ENCODE measurements around the gene PTGFR.

PTGFR gene

GRCh38 chr1:78541479-78541878 lies 50.7 kb downstream of the PTGFR start:
- no peak for DNase-seq
- peaks cover 2% of the 10 kb centered on the region for H3K36me3 Mint-ChIP-seq (ENCODE audit: low read depth)
- peaks cover 5% of the 10 kb centered on the region for H3K27me3 Mint-ChIP-seq
- H3K4me3 Mint-ChIP-seq: no peak overlapping the region
- H3K27ac Mint-ChIP-seq: no peak overlapping the region
- no peaks in the 10 kb centered on the region for H3K4me1 Mint-ChIP-seq
- peaks cover 7% of the 10 kb centered on the region for H3K9me3 Mint-ChIP-seq
- no peak for ATAC-seq

DNA sequence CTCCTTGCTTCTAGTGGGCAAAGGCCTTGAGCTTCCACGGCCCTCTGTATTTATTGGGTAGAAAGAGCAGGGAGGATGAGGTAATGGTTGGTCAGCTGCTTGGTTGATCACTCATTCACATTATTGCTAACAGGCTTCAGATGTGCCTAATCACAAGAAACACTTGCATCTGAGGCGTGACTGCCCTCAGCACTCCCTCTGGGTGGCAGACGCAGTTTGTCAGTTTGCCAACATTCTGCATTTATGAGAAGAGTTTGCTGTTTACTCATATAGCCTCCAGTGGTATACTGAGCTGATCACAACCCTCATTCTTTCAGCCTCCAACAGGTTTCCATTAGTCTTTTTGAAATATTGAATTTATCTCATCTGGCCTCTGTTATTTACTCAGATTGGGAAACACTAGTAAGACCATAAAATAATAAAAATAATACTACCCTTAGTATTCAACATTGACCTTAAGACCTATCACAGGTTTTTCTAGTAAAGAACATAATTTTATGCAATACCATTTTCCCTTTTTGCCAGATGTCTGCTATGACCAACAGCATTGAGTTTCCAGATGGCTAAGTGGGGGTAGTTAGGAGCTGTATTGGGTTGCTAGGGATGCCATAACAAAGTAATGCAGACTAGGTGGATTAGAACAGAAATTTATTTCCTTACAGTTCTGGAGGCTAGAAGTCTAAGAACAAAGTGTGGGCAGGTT lies 53.3 kb downstream of the PTGFR start:
- Mint-ChIP-seq H3K27ac (no peak overlapping the region), H3K9me3 (peaks cover 7% of the 10 kb centered on the region), H3K27me3 (peaks cover 2% of the 10 kb centered on the region), H3K4me3 (no peak overlapping the region), H3K4me1 (no peaks in the 10 kb centered on the region), H3K36me3 (ENCODE audit: low read depth) (peaks cover 2% of the 10 kb centered on the region)
- DNase-seq: no peak
- no peak for ATAC-seq

DNA sequence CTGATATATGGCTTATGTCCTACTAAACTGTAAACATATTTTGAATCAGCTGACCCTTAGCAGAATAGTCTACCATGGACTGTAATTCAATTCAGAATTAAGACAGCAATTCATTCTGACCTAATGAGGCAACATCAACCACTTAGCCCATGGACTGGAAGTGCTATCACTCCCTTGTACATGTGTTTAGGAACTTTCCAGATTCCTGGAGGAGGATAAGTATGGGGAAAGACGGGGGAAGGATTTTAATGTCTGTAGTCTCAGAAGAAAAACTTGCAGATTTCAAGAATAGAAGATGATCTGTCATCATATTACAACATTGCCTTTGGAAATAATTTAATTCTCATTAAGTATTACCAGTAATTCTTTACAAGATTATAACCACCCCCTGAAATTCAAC lies 56.3 kb downstream of the PTGFR start:
- Mint-ChIP-seq H3K9me3 (peaks cover 3% of the 10 kb centered on the region), H3K27me3 (peaks cover 4% of the 10 kb centered on the region), H3K4me3 (no peak overlapping the region), H3K4me1 (no peaks in the 10 kb centered on the region), H3K36me3 (ENCODE audit: low read depth) (no peaks in the 10 kb centered on the region), H3K27ac (no peak overlapping the region)
- ATAC-seq (no peak), DNase-seq (no peak)

- no peaks in the 10 kb centered on the region for H3K9me3 Mint-ChIP-seq
- no peak overlapping the region for H3K4me3 Mint-ChIP-seq
- H3K4me1 Mint-ChIP-seq: no peaks in the 10 kb centered on the region
- ATAC-seq (no peak), DNase-seq (no peak)
- H3K27me3 Mint-ChIP-seq: peaks cover 2% of the 10 kb centered on the region
- no peak overlapping the region for H3K27ac Mint-ChIP-seq
- H3K36me3 Mint-ChIP-seq (ENCODE audit: low read depth): no peaks in the 10 kb centered on the region
Observed at GRCh38 chr1:78549331-78549730, 58.6 kb downstream of the PTGFR start.

DNA sequence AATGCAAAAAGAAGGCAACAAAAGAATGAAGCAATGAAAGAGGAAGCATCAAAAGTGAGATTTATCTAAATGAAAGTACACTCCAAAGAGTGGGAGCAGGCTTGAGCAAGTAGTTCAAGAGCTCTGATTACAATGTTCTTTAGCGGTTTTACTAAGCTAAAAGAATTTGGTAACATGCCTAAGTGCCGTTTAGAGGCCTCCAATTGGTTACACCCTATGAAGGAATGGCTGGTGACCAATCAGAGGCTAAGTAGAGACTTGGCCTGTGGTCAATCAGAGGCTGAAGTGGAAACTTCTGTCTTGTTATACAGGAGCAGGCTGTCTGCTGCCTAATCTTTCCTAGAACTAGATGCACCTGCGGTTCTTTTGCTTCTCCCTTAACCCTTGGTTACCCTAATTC lies 59.1 kb downstream of the PTGFR start:
- Mint-ChIP-seq H3K9me3 (no peaks in the 10 kb centered on the region), H3K4me1 (no peaks in the 10 kb centered on the region), H3K27me3 (peaks cover 2% of the 10 kb centered on the region), H3K36me3 (ENCODE audit: low read depth) (no peaks in the 10 kb centered on the region), H3K27ac (no peak overlapping the region), H3K4me3 (no peak overlapping the region)
- ATAC-seq: no peak
- no peak for DNase-seq

DNA sequence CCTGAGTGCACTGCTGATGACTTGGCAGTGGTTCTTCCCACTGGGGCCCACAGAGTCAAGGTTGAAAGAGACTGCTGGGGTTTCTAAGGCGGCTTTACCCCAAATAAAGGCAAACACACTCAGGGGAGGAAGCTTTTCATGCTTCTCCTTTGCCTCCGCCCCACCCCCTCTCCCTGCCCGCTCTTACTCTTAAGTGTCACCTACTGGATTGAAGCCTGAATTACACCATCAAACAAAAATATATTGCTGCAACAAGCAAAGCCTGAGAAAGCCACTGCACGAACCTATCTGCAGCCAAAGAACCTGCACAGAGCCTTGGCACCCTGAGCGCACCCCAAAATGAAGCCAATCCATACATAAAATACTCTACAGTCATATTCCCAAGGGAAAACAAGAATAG lies 63.1 kb downstream of the PTGFR start:
- DNase-seq (no peak), ATAC-seq (no peak)
- H3K4me1 Mint-ChIP-seq: no peaks in the 10 kb centered on the region
- H3K4me3 Mint-ChIP-seq: no peak overlapping the region
- no peaks in the 10 kb centered on the region for H3K36me3 Mint-ChIP-seq (ENCODE audit: low read depth)
- peaks cover 5% of the 10 kb centered on the region for H3K27me3 Mint-ChIP-seq
- H3K27ac Mint-ChIP-seq: no peak overlapping the region
- peaks cover 4% of the 10 kb centered on the region for H3K9me3 Mint-ChIP-seq

DNA sequence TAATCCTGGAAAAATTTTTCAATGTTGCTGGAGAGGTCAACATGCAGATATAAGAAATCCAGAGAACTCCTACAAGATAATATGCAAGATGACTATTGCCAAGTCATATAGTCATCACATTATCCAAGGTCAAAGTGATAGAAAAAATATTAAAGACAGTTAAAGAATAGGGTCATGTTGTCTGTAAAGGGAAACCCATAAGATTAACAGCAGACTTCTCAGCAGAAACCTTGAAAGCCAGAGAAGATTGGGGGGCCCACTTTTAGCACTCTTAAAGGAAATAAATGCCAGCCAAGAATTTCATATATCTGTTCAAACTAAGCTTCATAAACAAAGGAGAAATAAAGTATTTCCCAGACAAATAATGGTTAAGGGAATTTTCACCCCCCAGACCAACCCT lies 64.1 kb downstream of the PTGFR start:
- Mint-ChIP-seq H3K27me3 (peaks cover 5% of the 10 kb centered on the region), H3K4me3 (no peak overlapping the region), H3K4me1 (no peaks in the 10 kb centered on the region), H3K9me3 (peaks cover 4% of the 10 kb centered on the region), H3K36me3 (ENCODE audit: low read depth) (no peaks in the 10 kb centered on the region), H3K27ac (no peak overlapping the region)
- no peak for ATAC-seq
- DNase-seq: no peak

DNA sequence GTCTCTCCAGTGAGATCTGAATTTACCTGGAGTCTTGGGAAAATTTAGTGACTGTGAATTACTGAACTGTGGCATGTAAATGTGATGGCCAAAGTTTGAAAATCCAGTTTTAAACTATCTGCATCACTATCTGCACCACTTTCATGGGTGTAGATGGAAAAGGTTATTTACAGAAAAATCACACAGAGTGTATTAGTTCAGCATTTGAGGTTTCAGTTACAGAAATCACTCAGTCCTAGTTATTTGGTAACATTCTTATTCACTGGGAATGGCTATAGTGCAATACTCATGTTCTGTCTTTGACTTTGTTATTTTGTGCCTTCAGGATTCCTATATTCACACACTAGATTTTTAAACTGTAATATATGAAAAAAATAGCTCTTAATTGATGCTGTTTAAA lies 68.9 kb downstream of the PTGFR start:
- H3K9me3 Mint-ChIP-seq: peaks cover 4% of the 10 kb centered on the region
- H3K27me3 Mint-ChIP-seq: peaks cover 5% of the 10 kb centered on the region
- no peak overlapping the region for H3K4me3 Mint-ChIP-seq
- ATAC-seq (no peak), DNase-seq (no peak)
- H3K4me1 Mint-ChIP-seq: no peaks in the 10 kb centered on the region
- no peak overlapping the region for H3K27ac Mint-ChIP-seq
- no peaks in the 10 kb centered on the region for H3K36me3 Mint-ChIP-seq (ENCODE audit: low read depth)

GRCh38 chr1:78560811-78561210 lies 70.0 kb downstream of the PTGFR start:
- no peak overlapping the region for H3K27ac Mint-ChIP-seq
- no peaks in the 10 kb centered on the region for H3K9me3 Mint-ChIP-seq
- no peak for ATAC-seq
- no peaks in the 10 kb centered on the region for H3K4me1 Mint-ChIP-seq
- no peaks in the 10 kb centered on the region for H3K36me3 Mint-ChIP-seq (ENCODE audit: low read depth)
- no peak overlapping the region for H3K4me3 Mint-ChIP-seq
- no peak for DNase-seq
- H3K27me3 Mint-ChIP-seq: peaks cover 2% of the 10 kb centered on the region

- H3K27me3 Mint-ChIP-seq: peaks cover 2% of the 10 kb centered on the region
- no peak for ATAC-seq
Observed at GRCh38 chr1:78561856-78562255, 71.1 kb downstream of the PTGFR start.

GRCh38 chr1:78565393-78565792 lies 74.6 kb downstream of the PTGFR start:
- DNase-seq (no peak), ATAC-seq (no peak)
- no peaks in the 10 kb centered on the region for H3K4me1 Mint-ChIP-seq
- no peak overlapping the region for H3K27ac Mint-ChIP-seq
- H3K4me3 Mint-ChIP-seq: no peak overlapping the region
- no peaks in the 10 kb centered on the region for H3K36me3 Mint-ChIP-seq (ENCODE audit: low read depth)
- H3K27me3 Mint-ChIP-seq: peaks cover 2% of the 10 kb centered on the region
- no peaks in the 10 kb centered on the region for H3K9me3 Mint-ChIP-seq

More at GRCh38 chr1:78561856-78562255, 71.1 kb downstream of the PTGFR start:
- no peaks in the 10 kb centered on the region for H3K9me3 Mint-ChIP-seq
- DNase-seq: no peak
- H3K4me1 Mint-ChIP-seq: no peaks in the 10 kb centered on the region
- no peaks in the 10 kb centered on the region for H3K36me3 Mint-ChIP-seq (ENCODE audit: low read depth)
- no peak overlapping the region for H3K27ac Mint-ChIP-seq
- no peak overlapping the region for H3K4me3 Mint-ChIP-seq

DNA sequence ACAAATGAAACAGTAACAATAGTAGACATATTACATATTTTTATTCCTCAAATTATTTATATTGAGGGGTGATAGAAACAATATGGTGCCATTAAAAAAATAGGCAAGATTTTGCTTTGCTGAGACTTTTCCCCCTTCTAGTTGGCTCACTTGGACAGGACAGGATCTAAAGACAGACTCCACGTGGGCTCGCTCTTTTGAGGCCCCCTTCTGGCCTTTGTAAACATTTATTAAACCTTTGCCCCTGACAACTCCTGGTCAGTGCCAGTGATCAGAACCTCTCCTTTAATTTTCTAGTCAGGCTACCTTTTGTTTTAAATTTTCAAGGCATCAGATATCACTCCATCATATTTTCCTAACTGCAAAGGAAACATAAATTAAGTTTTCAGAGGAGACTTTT lies 79.8 kb downstream of the PTGFR start:
- Mint-ChIP-seq H3K27ac (no peak overlapping the region), H3K36me3 (ENCODE audit: low read depth) (no peaks in the 10 kb centered on the region), H3K4me1 (no peaks in the 10 kb centered on the region), H3K4me3 (no peak overlapping the region), H3K27me3 (no peaks in the 10 kb centered on the region), H3K9me3 (no peaks in the 10 kb centered on the region)
- DNase-seq: no peak
- ATAC-seq: no peak

GRCh38 chr1:78577257-78578100 lies 86.7 kb downstream of the PTGFR start:
- H3K27me3 Mint-ChIP-seq: no peaks in the 10 kb centered on the region
- no peak overlapping the region for H3K4me3 Mint-ChIP-seq
- no peak overlapping the region for H3K27ac Mint-ChIP-seq
- DNase-seq (no peak), ATAC-seq (no peak)
- H3K36me3 Mint-ChIP-seq (ENCODE audit: low read depth): no peaks in the 10 kb centered on the region
- H3K4me1 Mint-ChIP-seq: no peaks in the 10 kb centered on the region
- H3K9me3 Mint-ChIP-seq: no peaks in the 10 kb centered on the region

- ATAC-seq (no peak), DNase-seq (no peak)
- no peak overlapping the region for H3K4me3 Mint-ChIP-seq
- no peak overlapping the region for H3K27ac Mint-ChIP-seq
- H3K9me3 Mint-ChIP-seq: no peaks in the 10 kb centered on the region
- peaks cover 2% of the 10 kb centered on the region for H3K27me3 Mint-ChIP-seq
- H3K4me1 Mint-ChIP-seq: no peaks in the 10 kb centered on the region
- H3K36me3 Mint-ChIP-seq (ENCODE audit: low read depth): no peaks in the 10 kb centered on the region
Observed at GRCh38 chr1:78586572-78586971, 95.8 kb downstream of the PTGFR start.

GRCh38 chr1:78587211-78587610 lies 96.4 kb downstream of the PTGFR start:
- DNase-seq: no peak

More at GRCh38 chr1:78587211-78587610, 96.4 kb downstream of the PTGFR start:
- Mint-ChIP-seq H3K27me3 (peaks cover 2% of the 10 kb centered on the region), H3K27ac (no peak overlapping the region), H3K4me1 (no peaks in the 10 kb centered on the region), H3K36me3 (ENCODE audit: low read depth) (no peaks in the 10 kb centered on the region), H3K9me3 (no peaks in the 10 kb centered on the region), H3K4me3 (no peak overlapping the region)
- no peak for ATAC-seq

All from activated naive CD8-positive, alpha-beta T cell treated with anti-CD3 and anti-CD28 coated beads, Interleukin-2, amount 50 U/mL, for 24 hours (primary cell).